Muscle layer of colon (tissue), 2 donors: ENCODE data around the gene SATB1.

Experiments
- H3K27ac ChIP-seq: one replicate; pipeline ENCODE4 v1.7.0; 2013; ENCODE audit warnings: low read depth, mild to moderate bottlenecking, low read length, moderate library complexity
- H3K27me3 ChIP-seq, 2 donors: one replicate each; pipeline ENCODE4 v1.7.0; 2013; ENCODE audit warnings: low read length in 2 of 2, mild to moderate bottlenecking in 2 of 2; ENCODE audit not compliant: insufficient read depth in 2 of 2, control insufficient read depth in 1 of 2
- H3K36me3 ChIP-seq: one replicate; pipeline ENCODE4 v1.7.0; 2013; ENCODE audit warnings: mild to moderate bottlenecking, low read length; ENCODE audit not compliant: insufficient read depth
- H3K4me1 ChIP-seq: one replicate; pipeline ENCODE4 v1.7.0; 2013; ENCODE audit warnings: mild to moderate bottlenecking, low read length; ENCODE audit not compliant: insufficient read depth
- H3K4me3 ChIP-seq, 2 donors: one replicate each; pipeline ENCODE4 v1.7.0; 2013; ENCODE audit warnings: low read length in 2 of 2, low read depth in 1 of 2, mild to moderate bottlenecking in 1 of 2, moderate library complexity in 1 of 2
- H3K9ac ChIP-seq: one replicate; pipeline ENCODE4 v1.7.0; 2013; ENCODE audit warnings: low read length
- H3K9me3 ChIP-seq: one replicate; pipeline ENCODE4 v1.7.0; 2013; ENCODE audit warnings: mild to moderate bottlenecking, low read length
- donor health status: abdominal sarcoma.
- donor health status: Adenocarcinoma of cecum.

Gene SATB1

GRCh38 chr3:18396428-18396827, 28.7 kb downstream of the SATB1 start:
- no peak overlapping the region for H3K9ac ChIP-seq
- no peaks in the 10 kb centered on the region for H3K27me3 ChIP-seq
- peaks cover 11% of the 10 kb centered on the region for H3K4me1 ChIP-seq
- H3K27ac ChIP-seq: no peak overlapping the region
- H3K36me3 ChIP-seq: peaks cover 27% of the 10 kb centered on the region
- H3K9me3 ChIP-seq: no peaks in the 10 kb centered on the region
- no peak overlapping the region for H3K4me3 ChIP-seq

- Histone ChIP-seq H3K9me3 (no peaks in the 10 kb centered on the region), H3K4me1 (peaks cover 5% of the 10 kb centered on the region), H3K9ac (no peak overlapping the region), H3K36me3 (peaks cover 27% of the 10 kb centered on the region), H3K27me3 (no peaks in the 10 kb centered on the region), H3K27ac (no peak overlapping the region), H3K4me3 (no peak overlapping the region)
Observed at GRCh38 chr3:18394384-18394995, 30.6 kb downstream of the SATB1 start.

GRCh38 chr3:18393906-18394305, 31.2 kb downstream of the SATB1 start:
- Histone ChIP-seq H3K4me1 (peaks cover 5% of the 10 kb centered on the region), H3K9ac (no peak overlapping the region), H3K27me3 (no peaks in the 10 kb centered on the region), H3K9me3 (no peaks in the 10 kb centered on the region), H3K36me3 (peaks cover 27% of the 10 kb centered on the region), H3K4me3 (no peak overlapping the region), H3K27ac (no peak overlapping the region)

- Histone ChIP-seq H3K4me3 (no peak overlapping the region), H3K4me1 (peaks cover 14% of the 10 kb centered on the region)
Observed at GRCh38 chr3:18390024-18390660, 35.0 kb downstream of the SATB1 start.

GRCh38 chr3:18389108-18389733, 35.9 kb downstream of the SATB1 start:
- Histone ChIP-seq H3K36me3 (peaks cover 7% of the 10 kb centered on the region), H3K27ac (no peak overlapping the region), H3K4me3 (no peak overlapping the region), H3K9ac (no peak overlapping the region), H3K4me1 (peaks cover 14% of the 10 kb centered on the region), H3K27me3 (no peaks in the 10 kb centered on the region), H3K9me3 (no peaks in the 10 kb centered on the region)

More at GRCh38 chr3:18390024-18390660, 35.0 kb downstream of the SATB1 start:
- Histone ChIP-seq H3K27ac (no peak overlapping the region), H3K27me3 (no peaks in the 10 kb centered on the region), H3K9ac (no peak overlapping the region), H3K36me3 (peaks cover 16% of the 10 kb centered on the region), H3K9me3 (no peaks in the 10 kb centered on the region)

- Histone ChIP-seq H3K36me3 (peaks cover 7% of the 10 kb centered on the region), H3K9me3 (no peaks in the 10 kb centered on the region), H3K27ac (no peak overlapping the region), H3K9ac (no peak overlapping the region), H3K4me1 (peaks cover 14% of the 10 kb centered on the region), H3K4me3 (no peak overlapping the region), H3K27me3 (no peaks in the 10 kb centered on the region)
Observed at GRCh38 chr3:18386274-18386890, 38.8 kb downstream of the SATB1 start.

- Histone ChIP-seq H3K27me3 (no peaks in the 10 kb centered on the region), H3K9me3 (no peaks in the 10 kb centered on the region), H3K4me1 (peaks cover 14% of the 10 kb centered on the region), H3K9ac (no peak overlapping the region), H3K4me3 (no peak overlapping the region), H3K27ac (no peak overlapping the region), H3K36me3 (peaks cover 7% of the 10 kb centered on the region)
Observed at GRCh38 chr3:18385706-18386105, 39.4 kb downstream of the SATB1 start.

GRCh38 chr3:18382760-18383369, 42.3 kb downstream of the SATB1 start:
- no peaks in the 10 kb centered on the region for H3K27me3 ChIP-seq
- no peak overlapping the region for H3K9ac ChIP-seq
- H3K9me3 ChIP-seq: no peaks in the 10 kb centered on the region
- H3K27ac ChIP-seq: no peak overlapping the region
- peaks cover 7% of the 10 kb centered on the region for H3K4me1 ChIP-seq
- H3K36me3 ChIP-seq: peaks cover 7% of the 10 kb centered on the region
- no peak overlapping the region for H3K4me3 ChIP-seq

GRCh38 chr3:18379647-18380046, 45.5 kb downstream of the SATB1 start:
- Histone ChIP-seq H3K9ac (no peak overlapping the region), H3K27me3 (no peaks in the 10 kb centered on the region), H3K9me3 (no peaks in the 10 kb centered on the region), H3K4me3 (no peak overlapping the region), H3K27ac (no peak overlapping the region), H3K4me1 (no peaks in the 10 kb centered on the region), H3K36me3 (peaks cover 15% of the 10 kb centered on the region)

GRCh38 chr3:18378218-18378617, 46.9 kb downstream of the SATB1 start:
- peaks cover 25% of the 10 kb centered on the region for H3K36me3 ChIP-seq

GRCh38 chr3:18376682-18377081, 48.5 kb downstream of the SATB1 start:
- H3K4me3 ChIP-seq: no peak overlapping the region

More at GRCh38 chr3:18378218-18378617, 46.9 kb downstream of the SATB1 start:
- Histone ChIP-seq H3K27ac (no peak overlapping the region), H3K9ac (no peak overlapping the region), H3K4me1 (no peaks in the 10 kb centered on the region), H3K4me3 (no peak overlapping the region), H3K9me3 (no peaks in the 10 kb centered on the region), H3K27me3 (no peaks in the 10 kb centered on the region)

More at GRCh38 chr3:18376682-18377081, 48.5 kb downstream of the SATB1 start:
- Histone ChIP-seq H3K27ac (no peak overlapping the region), H3K36me3 (peaks cover 26% of the 10 kb centered on the region), H3K9ac (no peak overlapping the region), H3K9me3 (no peaks in the 10 kb centered on the region), H3K4me1 (no peaks in the 10 kb centered on the region), H3K27me3 (no peaks in the 10 kb centered on the region)
